G401.6 (cell line): Measurements from ENCODE around the gene KLF16.

Experiments used
- FAIRE-seq: peaks from 2 replicates; lab custom pipeline; 2012; peaks lifted over from hg19 to GRCh38; lab: Jason Lieb, UNC

Gene KLF16

GRCh38 chr19:1841209-1841924 lies 22.0 kb downstream of the KLF16 start:
- FAIRE-seq, result no peak

DNA sequence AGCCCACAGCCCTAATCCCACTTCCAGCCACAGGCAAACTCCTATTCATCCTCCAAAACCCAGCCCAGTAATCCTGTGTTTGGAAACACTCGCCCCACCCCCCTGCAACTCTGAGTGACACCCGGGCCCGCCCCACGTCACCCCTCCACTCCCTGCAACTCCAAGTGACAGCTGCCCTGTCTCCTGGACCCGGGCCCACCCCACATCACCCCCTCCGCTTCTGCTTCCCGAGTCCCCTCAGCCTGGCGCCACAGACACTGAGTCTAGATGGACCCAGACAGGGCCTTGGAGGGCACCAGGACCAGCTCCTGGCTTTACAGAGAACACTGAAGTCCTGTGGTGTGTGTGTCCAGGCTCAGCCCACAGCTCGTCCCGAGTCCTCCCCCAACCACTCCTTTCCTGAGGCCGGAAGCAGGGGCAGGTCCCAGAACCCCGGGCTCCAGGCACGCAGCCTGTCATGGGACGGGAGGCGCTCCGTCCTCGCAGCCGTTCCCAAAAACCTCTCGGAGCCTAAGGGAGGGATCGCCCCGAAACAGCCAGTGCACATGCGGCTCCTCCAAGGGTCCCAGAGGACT lies 22.8 kb downstream of the KLF16 start:
- FAIRE-seq, result no peak

DNA sequence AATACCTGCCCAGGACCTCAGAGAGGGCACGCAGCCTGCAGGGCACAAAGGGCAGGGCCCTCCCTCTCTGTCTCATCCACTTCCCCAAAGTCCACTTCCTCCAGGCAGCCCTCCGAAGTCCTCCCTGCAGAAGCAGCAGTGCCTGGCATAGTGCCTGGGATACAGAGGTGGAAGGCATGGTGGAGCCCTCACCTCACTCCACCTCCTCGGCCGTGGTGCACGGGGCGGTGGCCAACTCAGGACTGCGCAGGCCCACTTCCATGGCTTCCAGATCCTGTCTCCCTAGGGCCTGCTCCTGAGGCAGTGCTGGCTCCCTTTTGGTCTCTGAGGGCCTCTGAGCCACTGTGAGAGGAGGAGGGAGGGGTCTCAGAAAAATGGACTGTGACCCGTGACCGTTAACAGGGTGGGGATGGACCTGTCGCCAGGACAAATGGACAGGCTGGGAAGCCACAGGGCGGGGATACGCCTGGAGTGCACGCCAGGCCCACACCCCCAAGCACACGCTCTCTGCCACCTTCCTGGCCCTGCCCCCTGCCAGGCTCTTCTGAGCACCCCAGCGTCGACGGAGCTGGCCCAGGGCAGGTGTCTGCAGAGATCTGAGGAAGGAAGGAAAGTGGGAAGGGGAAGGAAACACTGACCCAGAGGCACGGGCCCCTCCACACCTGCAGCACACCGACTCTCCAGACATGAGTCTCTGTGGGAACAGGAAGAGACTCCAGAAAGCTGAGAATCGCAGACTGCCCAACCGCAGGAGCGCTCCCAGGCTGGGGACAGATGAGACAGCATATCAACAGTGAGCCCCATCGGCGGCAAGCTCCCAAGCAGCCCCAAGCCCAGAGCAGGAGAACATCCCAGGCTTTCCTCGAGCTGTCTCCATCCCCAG lies 23.5 kb downstream of the KLF16 start:
- no peak for FAIRE-seq

DNA sequence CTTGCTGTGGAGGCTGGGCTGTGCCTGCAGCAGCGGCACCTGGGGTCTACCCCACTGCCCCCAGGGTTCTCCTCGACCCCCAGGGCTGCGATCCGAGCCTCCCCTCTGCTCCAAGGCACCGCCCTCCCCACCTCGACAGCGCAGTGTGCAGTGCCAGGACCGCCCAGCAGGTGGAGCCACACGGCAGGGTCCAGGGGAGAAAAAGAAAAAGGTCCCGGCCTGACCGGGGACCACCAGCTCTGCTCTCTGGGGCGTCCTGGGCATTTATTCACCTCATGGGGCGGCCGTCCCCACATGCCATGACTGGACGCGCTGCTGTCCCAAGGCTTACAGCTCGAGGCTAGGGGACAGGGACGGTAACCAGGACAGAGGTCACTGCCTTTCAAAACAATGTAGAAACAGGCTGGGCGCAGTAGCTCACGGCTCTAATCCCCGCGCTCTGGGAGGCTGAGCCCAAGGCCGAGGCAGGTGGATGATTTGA lies 25.7 kb downstream of the KLF16 start:
- no peak for FAIRE-seq

- no peak for FAIRE-seq
Observed at GRCh38 chr19:1837222-1837565, 26.2 kb downstream of the KLF16 start.

- FAIRE-seq, result no peak
Observed at GRCh38 chr19:1836458-1837221, 26.7 kb downstream of the KLF16 start.

- no peak for FAIRE-seq
Observed at GRCh38 chr19:1833540-1833939, 29.8 kb downstream of the KLF16 start.

DNA sequence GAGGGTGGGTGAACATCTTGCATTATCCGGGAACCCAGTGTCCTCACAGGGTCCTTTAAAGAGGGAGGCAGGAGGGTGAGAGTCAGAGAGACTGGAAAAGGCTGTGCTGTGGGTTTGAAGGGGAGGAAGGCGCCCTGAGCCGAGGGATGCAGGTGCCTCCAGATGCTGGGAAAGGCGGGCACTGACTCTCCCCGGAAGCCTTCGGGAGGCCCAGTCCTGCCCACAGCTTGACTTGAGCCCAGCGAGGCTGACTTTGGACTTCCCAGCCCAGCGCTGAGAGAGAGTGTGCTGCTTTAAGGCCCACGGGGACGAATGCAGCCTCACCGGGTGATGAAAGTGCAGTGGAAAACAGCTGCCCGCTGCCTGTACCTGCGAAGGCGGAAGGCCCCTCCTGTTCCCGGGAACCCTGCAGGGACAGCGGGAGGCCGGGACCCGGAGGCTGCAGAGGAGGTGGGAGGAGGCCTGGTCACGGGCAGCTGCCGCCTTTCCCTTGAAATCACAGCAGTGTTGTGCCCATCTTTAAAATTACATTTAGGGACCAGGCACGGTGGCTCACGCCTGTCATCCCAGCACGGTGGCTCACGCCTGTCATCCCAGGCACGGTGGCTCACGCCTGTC lies 31.2 kb downstream of the KLF16 start:
- no peak for FAIRE-seq

GRCh38 chr19:1830978-1831377 lies 32.4 kb downstream of the KLF16 start:
- no peak for FAIRE-seq

DNA sequence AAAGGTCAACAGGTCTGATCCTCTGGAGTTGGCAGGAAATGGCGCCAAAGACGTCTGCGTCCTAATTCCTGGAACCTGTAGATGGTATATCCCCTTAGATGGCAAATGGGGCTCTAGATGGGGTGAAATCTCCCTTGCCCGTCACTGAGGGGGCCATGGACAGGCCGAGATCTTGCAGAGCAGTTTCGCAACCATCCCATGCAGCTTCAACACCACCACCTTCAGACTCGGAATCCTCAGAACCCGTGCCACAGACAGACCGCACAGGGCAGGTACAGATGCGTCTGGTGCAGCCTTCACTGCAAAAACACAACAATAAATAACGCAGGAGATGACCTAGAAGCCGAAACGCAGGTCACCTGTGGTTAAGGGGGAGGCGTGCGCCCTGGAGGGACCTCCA lies 32.8 kb downstream of the KLF16 start:
- FAIRE-seq, result no peak

GRCh38 chr19:1829958-1830357 lies 33.4 kb downstream of the KLF16 start:
- no peak for FAIRE-seq

- no peak for FAIRE-seq
Observed at GRCh38 chr19:1828279-1829238, 34.8 kb downstream of the KLF16 start.

DNA sequence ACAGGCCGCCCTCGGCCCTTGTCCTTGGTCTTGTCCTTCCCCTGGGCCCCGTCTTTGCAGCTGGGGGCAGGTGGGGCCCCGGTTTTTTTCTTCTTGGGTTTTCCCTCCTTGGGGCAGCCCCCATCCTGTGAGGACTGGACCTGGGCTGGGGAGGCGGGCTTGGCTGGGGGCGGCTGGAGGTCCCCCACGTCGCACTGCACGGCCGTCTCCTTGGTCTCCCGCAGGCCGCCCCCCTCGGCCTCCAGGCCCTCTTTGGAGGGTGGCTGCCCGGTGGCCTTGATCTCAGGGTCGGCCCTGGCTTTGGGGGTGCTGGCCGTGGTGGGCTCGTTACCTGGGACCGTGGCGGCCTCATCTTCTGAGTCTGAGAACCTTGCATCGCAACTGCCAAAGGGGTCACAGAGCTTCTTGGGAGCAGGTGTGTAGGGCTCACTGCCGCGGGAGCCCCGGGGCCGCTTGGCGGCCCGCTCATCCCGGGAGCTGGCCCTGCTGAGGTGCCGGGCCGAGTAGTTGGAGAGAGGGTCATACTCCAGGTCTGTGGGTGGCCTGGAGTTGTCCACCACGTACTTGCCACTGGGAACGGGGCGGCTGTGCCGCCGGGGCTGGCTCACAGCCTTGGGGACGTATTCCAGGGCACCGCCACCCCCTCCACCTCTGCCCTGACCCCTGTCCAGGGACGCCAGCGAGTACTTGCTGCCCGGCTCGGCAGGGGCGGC lies 35.7 kb downstream of the KLF16 start:
- FAIRE-seq, result no peak

DNA sequence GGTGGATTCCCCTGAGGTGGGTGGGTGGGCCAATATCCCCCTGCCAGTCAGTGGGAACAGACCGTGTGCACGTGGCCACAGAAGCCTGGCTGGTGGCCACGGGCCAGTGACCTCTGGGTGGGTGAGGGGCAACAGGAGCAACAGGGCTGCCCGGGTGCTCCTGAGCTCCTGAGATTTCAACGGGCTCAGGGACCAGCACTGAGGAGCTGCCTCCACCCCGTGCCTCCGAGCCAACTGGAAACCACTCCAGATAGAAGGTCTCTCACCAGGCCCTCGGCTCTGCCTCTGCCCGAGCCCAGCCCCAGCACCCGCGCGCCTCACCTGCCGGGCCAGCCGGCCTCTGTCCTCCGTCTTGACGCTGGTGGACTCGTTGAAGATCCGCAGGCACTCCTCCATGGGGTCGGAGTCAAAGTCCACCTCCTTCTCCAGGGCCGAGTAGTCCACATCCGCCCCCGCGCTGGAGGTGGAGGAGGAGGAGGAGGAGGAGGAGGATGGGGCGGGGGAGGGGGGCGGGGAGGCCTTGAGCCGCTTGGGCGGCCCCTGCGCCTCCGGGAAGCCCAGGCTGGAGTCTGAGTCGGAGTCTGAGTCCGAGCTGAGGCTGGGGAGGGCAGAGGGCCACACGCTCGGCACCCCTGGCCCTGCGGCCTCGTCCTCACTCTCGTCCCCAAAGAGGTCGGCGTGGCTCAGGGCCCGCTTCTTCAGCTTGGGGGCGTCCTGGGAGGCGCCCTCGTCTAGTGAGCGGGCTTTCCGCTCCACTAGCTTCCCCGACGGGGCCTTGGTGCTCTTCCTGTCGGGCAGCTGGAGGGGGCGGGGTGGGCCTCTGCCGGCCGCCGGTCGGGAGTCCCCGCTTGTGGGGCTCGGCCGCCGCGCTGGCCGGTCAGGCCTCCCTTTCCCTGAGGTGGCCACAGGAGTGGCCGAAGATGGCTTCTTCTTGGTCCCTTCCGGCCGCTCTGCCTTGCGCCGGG lies 36.5 kb downstream of the KLF16 start:
- FAIRE-seq, result no peak

GRCh38 chr19:1825909-1826556 lies 37.3 kb downstream of the KLF16 start:
- FAIRE-seq, result no peak

DNA sequence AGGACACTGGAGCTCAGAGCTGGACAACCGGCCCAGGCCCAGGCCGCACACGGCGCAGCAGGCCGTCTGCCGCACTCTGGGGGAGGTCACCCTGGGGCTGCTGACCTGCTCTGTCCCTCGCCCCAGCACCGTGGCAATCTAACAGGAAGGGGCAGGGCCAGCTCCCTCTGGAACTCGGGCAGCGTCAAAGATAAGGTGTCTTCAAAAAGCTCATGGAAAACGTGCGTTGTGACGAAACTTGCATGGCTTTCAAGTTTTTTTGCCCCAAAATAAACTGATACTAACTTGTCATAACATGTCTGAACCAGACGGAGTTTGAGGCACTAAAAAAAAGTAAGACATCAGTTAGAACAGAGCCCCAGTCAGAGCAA lies 39.1 kb downstream of the KLF16 start:
- FAIRE-seq, result no peak

DNA sequence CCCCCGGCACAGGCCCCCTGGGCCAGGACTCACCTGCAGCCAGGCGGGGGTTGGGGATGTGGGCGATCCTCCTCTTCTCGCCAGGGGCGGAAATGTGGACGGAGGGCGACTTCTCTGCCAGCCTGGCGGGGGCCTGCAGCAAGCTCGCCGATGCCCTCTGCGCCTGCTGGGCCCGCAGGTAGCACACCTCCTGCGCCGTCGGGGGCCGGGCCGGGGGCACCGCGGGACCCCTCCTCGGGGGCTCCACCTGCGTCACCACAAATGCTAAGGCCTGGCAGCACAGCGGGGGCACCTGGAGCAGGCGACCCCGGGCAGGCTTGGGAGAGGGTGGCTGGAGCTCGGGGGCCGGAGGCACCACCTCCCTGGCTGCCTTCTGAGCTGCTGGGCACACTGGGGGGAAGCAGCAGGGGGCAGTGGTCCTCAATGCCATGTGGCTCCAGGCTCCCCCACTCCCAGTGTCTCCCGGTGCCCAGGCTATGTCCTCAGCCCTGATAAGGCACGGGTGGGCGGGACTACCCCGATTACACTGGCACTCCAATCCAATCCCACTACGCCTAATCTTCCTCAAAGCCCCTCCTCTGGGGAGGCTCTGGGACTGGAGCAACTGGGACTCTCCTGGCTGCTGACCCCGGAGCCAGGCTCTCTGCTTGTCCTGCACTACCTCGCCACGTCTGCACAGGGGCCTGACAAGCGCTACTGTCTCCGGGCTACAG lies 39.7 kb downstream of the KLF16 start:
- no peak for FAIRE-seq

DNA sequence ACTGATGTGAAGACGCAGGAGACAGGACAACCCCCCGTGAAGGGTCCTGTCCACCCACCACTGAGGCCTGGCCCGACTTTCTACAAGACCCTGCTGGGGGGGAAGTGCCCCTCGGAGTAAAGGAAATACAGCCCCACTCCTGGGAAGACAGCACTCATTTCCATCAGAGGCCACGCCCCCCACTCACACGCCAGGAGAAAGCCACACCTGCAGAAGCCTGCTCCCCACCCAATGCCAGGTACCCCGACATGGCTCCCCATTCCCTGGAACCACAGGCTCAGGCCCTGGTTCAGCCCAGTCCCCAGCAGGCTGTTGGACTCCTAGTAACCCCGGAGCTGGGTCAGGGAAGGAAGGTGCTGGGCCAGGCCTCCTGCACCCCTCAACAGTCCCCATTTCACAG lies 40.4 kb downstream of the KLF16 start:
- FAIRE-seq, result no peak
